C4-2B (cell line): ENCODE measurements around the gene FHAD1.

Source experiments
- CTCF ChIP-seq: fragments of 450-650 bp; conservative IDR thresholded peaks from 2 replicates; pipeline ENCODE4 v1.5.1; 2017; ENCODE audit warnings: mild to moderate bottlenecking
- ZFX ChIP-seq: fragments of 450-650 bp; IDR thresholded peaks from 2 replicates; pipeline ENCODE4 v1.6.1; 2017

DNA sequence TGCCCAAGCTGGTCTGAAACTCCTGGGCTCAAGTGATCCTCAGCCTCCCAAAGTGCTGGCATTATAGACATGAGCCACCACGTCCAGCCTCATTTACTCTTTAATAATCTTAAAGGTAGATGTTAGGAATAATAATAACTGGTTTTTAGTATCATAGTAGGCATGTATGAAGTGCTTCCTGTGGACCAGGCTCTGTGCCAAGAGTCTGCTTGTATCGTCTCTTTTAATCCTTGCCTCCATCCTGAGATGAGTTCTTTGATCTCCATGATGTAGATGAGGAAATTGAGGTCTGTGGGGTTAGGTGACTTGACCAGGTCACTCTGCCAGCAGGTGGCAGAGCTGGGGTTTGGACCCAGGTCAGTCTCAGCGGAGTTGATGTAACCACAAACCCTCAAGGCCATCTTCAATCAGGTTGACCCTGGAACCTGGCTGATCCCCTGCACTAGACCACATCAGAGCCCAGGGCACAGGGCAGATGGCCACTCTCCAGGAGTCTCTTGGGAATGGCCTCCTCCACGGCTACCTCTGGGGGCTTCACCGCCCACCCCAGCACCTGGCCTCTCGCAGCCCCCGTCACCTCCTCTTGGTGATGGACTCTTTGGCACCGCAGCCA is 173.9 kb downstream of the FHAD1 start:
- TF ChIP-seq CTCF (no peak), ZFX (no peak)
